Activated CD8-positive, alpha-beta memory T cell treated with anti-CD3 and anti-CD28 coated beads, Interleukin-2, amount 10 ng/mL, durations not matched to agents 7 days and 5 days (primary cell): ENCODE measurements around the gene ASCL4. TPM values are rescaled to one million over a fixed set of nuclear protein-coding genes. Genes with fewer than 3 reads are reported as not detected.
"Not testable (repeated sequence)": the region's sequence is repeated elsewhere in the genome, so short reads cannot be mapped to it uniquely, and the experiment has no call there.

ENCODE experiments used
- ATAC-seq: fragments of 150-1000 bp; cut with Tn5 transposase; one replicate; pipeline ENCODE4 v1.10.0; 2021; ENCODE audit warnings: moderate library complexity
- CTCF ChIA-PET: fragments of 350-600 bp; sonication (Branson Sonifier 250); formaldehyde crosslinking; loops from one replicate; lab custom pipeline; 2021; ENCODE audit warnings: antibody characterized with exemption; lab: Charles Lee
- DNase-seq: peaks from one replicate; pipeline ENCODE4 v3.0.0-alpha.2; 2020
- H3K27ac Mint-ChIP-seq: one replicate; pipeline ENCODE4 v1.8.0; 2021; ENCODE audit warnings: mild to moderate bottlenecking, mixed read lengths
- H3K27me3 Mint-ChIP-seq: one replicate; pipeline ENCODE4 v1.8.0; 2021; ENCODE audit warnings: mixed read lengths
- H3K36me3 Mint-ChIP-seq: one replicate; pipeline ENCODE4 v1.8.0; 2021; ENCODE audit warnings: mild to moderate bottlenecking, mixed read lengths
- H3K4me1 Mint-ChIP-seq: one replicate; pipeline ENCODE4 v1.8.0; 2021; ENCODE audit warnings: mixed read lengths
- H3K4me3 Mint-ChIP-seq: one replicate; pipeline ENCODE4 v1.8.0; 2021; ENCODE audit warnings: mild to moderate bottlenecking, moderate library complexity, mixed read lengths
- H3K9me3 Mint-ChIP-seq: one replicate; pipeline ENCODE4 v1.8.0; 2022; ENCODE audit warnings: low read depth, mixed read lengths
- total RNA-seq, 2 experiments: library from RNA; stranded (reverse); gene quantifications; one replicate each; pipeline ENCODE4 v1.2.3, GENCODE V29; 2021

ASCL4 gene
- not detected for total RNA-seq

GRCh38 chr12:107774349-107775029, at the start of gene ASCL4:
TSS of gene ASCL4 (plus strand) at chr12:107774704. CDS start at chr12:107775219, 515 bp downstream.
- DNase-seq: no peak
- Mint-ChIP-seq H3K4me1 (peaks cover 11% of the 10 kb centered on the region), H3K27ac (peak within 1 kb of the TSS; percentile 15), H3K36me3 (no peaks in the 10 kb centered on the region), H3K4me3 (no peak within 1 kb of the TSS), H3K27me3 (peaks cover 69% of the 10 kb centered on the region), H3K9me3 (no peaks in the 10 kb centered on the region)
- ATAC-seq: no peak
- CTCF ChIA-PET: no interaction called here

DNA sequence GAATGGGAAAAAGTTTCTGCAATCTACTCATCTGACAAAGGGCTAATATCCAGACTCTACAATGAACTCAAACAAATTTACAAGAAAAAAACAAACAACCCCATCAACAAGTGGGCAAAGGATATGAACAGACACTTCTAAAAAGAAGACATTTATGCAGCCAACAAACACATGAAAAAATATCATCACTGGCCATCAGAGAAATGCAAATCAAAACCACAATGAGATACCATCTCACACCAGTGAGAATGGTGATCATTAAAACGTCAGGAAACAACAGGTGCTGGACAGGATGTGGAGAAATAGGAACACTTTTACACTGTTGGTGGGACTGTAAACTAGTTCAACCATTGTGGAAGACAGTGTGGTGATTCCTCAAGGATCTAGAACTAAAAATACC, 47.2 kb upstream of the ASCL4 start:
- ATAC-seq, H3K27ac Mint-ChIP-seq, H3K4me1 Mint-ChIP-seq, H3K27me3 Mint-ChIP-seq, H3K9me3 Mint-ChIP-seq, CTCF ChIA-PET, H3K4me3 Mint-ChIP-seq, DNase-seq: not testable (repeated sequence)
- H3K36me3 Mint-ChIP-seq: peaks cover 11% of the 10 kb centered on the region

GRCh38 chr12:107727742-107728141, 46.8 kb upstream of the ASCL4 start:
- H3K4me1 Mint-ChIP-seq, H3K9me3 Mint-ChIP-seq, H3K4me3 Mint-ChIP-seq, H3K27ac Mint-ChIP-seq, H3K27me3 Mint-ChIP-seq, DNase-seq, ATAC-seq, CTCF ChIA-PET, H3K36me3 Mint-ChIP-seq: not testable (repeated sequence)

- no peak overlapping the region for H3K27ac Mint-ChIP-seq
- CTCF ChIA-PET: no interaction called here
- ATAC-seq (no peak), DNase-seq (no peak)
- H3K4me3 Mint-ChIP-seq: no peak overlapping the region
- H3K4me1 Mint-ChIP-seq: no peaks in the 10 kb centered on the region
- peaks cover 18% of the 10 kb centered on the region for H3K36me3 Mint-ChIP-seq
- no peaks in the 10 kb centered on the region for H3K9me3 Mint-ChIP-seq
- no peaks in the 10 kb centered on the region for H3K27me3 Mint-ChIP-seq
These were observed 43.7 kb upstream of the ASCL4 start for GRCh38 chr12:107730618-107731341.

DNA sequence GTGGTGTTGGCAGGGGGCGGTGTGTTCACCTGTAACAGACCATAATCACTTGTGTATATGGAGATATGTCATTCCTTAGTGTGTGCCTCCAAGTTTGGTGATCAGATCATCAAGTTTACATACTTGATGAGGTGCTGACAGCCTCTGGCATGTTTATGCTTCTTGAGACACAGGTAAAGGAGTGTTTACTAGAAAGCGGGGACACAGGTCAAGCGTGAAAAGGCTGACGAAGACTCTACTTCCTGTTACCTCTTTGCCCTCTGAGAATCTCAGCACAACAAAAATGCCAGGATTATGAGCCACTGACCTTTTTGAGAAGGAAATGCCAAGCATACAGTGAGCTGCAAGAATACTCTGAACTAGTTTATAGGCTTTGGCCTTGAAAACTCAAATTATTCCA, 43.1 kb upstream of the ASCL4 start:
- Mint-ChIP-seq H3K27ac (no peak overlapping the region), H3K9me3 (no peaks in the 10 kb centered on the region), H3K4me3 (no peak overlapping the region), H3K36me3 (peaks cover 24% of the 10 kb centered on the region), H3K27me3 (no peaks in the 10 kb centered on the region), H3K4me1 (no peaks in the 10 kb centered on the region)
- CTCF ChIA-PET: no interaction called here
- DNase-seq (no peak), ATAC-seq (no peak)

DNA sequence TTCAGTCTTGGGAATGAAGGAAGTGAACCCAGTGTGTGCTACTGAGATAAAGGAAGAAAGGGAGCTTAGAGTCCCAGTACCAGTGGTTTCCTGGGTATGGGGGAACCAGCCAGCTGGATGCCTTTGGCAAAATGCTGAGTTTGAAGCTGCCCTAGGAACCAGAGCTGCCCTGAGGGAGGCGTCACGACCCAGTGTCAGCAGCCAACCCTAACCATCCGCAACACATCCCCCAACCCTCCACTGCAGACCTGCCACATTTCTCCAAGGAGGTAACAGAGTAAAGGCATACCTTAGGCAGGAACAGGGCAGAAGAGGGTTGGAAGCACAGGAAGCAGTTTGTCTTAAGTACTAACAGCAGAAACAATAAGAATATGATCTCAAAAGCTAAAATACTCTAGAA, 42.1 kb upstream of the ASCL4 start:
- H3K4me1 Mint-ChIP-seq: peaks cover 2% of the 10 kb centered on the region
- no peak overlapping the region for H3K27ac Mint-ChIP-seq
- DNase-seq: no peak
- H3K27me3 Mint-ChIP-seq: no peaks in the 10 kb centered on the region
- no peaks in the 10 kb centered on the region for H3K9me3 Mint-ChIP-seq
- CTCF ChIA-PET: no interaction called here
- peaks cover 32% of the 10 kb centered on the region for H3K36me3 Mint-ChIP-seq
- no peak overlapping the region for H3K4me3 Mint-ChIP-seq
- ATAC-seq: no peak

DNA sequence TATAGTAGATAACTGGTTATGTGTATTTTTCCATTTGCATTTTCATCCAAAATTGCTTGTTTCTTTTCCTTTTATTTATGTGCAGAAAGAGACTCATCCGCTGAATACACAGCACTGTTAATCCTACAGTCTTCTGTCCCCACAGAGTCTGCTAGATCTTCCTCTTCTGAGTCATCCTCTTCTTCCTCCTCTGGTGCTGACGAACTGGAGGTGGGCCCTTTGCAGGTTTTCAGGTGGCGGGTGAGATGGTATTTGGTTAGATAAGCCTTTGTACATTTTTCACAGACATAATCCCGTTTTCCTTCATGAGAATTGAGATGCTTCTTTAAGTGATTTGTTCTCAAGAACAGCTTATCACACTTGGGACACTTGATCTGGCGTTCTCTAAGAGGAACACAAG, 40.4 kb upstream of the ASCL4 start:
- ATAC-seq: no peak
- H3K4me3 Mint-ChIP-seq: no peak overlapping the region
- peaks cover 48% of the 10 kb centered on the region for H3K36me3 Mint-ChIP-seq
- CTCF ChIA-PET: no interaction called here
- peaks cover 5% of the 10 kb centered on the region for H3K4me1 Mint-ChIP-seq
- no peaks in the 10 kb centered on the region for H3K27me3 Mint-ChIP-seq
- H3K27ac Mint-ChIP-seq: no peak overlapping the region
- no peak for DNase-seq
- H3K9me3 Mint-ChIP-seq: no peaks in the 10 kb centered on the region

- Mint-ChIP-seq H3K27me3 (no peaks in the 10 kb centered on the region), H3K4me3 (no peak overlapping the region), H3K4me1 (peaks cover 5% of the 10 kb centered on the region), H3K36me3 (peaks cover 55% of the 10 kb centered on the region), H3K9me3 (no peaks in the 10 kb centered on the region), H3K27ac (no peak overlapping the region)
- CTCF ChIA-PET: interaction anchor here (1.4 kb wide), 1 partner anchor 15 kb away, joined by 3 read pairs; no protein-coding TSS in a partner anchor
- ATAC-seq: no peak
- no peak for DNase-seq
These were observed 38.7 kb upstream of the ASCL4 start for GRCh38 chr12:107735763-107736162.

DNA sequence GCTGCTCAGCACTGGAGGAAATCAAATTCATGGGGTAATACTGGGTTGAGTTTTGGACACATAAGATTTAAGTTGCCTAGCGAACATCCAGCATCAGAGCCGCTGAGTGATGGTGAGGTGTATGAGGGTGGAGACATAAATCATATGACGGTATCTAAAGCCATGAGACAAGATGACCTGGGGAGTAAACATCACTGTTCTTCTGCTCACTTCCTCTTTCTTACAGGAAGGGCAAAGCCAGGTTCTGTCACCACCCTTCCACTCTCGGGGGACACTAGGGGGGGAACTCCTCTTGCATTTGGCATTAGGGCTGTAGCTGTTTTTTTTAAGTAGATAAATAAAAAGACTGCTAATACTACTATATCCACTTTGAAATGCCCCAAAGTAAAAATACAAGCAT, 37.6 kb upstream of the ASCL4 start:
- no peak overlapping the region for H3K27ac Mint-ChIP-seq
- ATAC-seq: no peak

GRCh38 chr12:107748472-107748871, 26.0 kb upstream of the ASCL4 start:
- CTCF ChIA-PET: interaction anchor here (0.6 kb wide), 1 partner anchor 12 kb away, joined by 3 read pairs; no protein-coding TSS in a partner anchor
- no peak overlapping the region for H3K27ac Mint-ChIP-seq
- no peaks in the 10 kb centered on the region for H3K27me3 Mint-ChIP-seq
- no peak for DNase-seq
- no peaks in the 10 kb centered on the region for H3K9me3 Mint-ChIP-seq
- peaks cover 3% of the 10 kb centered on the region for H3K4me1 Mint-ChIP-seq
- no peak overlapping the region for H3K4me3 Mint-ChIP-seq
- ATAC-seq: no peak
- peaks cover 36% of the 10 kb centered on the region for H3K36me3 Mint-ChIP-seq

More for the DNA sequence above, 37.6 kb upstream of the ASCL4 start:
- CTCF ChIA-PET: no interaction called here
- H3K36me3 Mint-ChIP-seq: peaks cover 63% of the 10 kb centered on the region
- no peaks in the 10 kb centered on the region for H3K9me3 Mint-ChIP-seq
- DNase-seq: no peak
- H3K27me3 Mint-ChIP-seq: no peaks in the 10 kb centered on the region
- H3K4me1 Mint-ChIP-seq: peaks cover 5% of the 10 kb centered on the region
- no peak overlapping the region for H3K4me3 Mint-ChIP-seq

DNA sequence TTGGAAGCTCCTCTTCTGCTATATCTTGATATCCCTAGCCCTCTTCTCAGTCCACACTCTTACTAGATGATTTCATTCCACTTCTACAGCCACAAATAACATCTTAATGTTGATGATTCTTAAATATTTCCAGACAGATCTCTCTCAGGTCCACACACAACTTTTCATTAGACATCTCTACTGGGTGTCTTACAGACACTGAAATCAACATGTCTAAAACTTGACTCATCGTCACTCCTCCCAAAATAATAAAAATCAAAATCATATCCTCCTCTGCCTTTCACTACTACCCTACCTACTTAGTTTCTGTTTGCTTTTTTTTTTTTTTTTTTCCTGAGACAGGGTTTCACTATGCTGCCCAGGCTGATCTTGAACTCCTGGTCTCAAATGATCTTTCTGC, 25.4 kb upstream of the ASCL4 start:
- Mint-ChIP-seq H3K4me3 (no peak overlapping the region), H3K36me3 (peaks cover 37% of the 10 kb centered on the region), H3K4me1 (peaks cover 3% of the 10 kb centered on the region), H3K27ac (no peak overlapping the region), H3K9me3 (no peaks in the 10 kb centered on the region), H3K27me3 (no peaks in the 10 kb centered on the region)
- CTCF ChIA-PET: no interaction called here
- no peak for DNase-seq
- no peak for ATAC-seq

GRCh38 chr12:107759410-107759809, 15.1 kb upstream of the ASCL4 start:
- Mint-ChIP-seq H3K36me3 (peaks cover 22% of the 10 kb centered on the region), H3K27me3 (no peaks in the 10 kb centered on the region), H3K4me1 (peaks cover 26% of the 10 kb centered on the region), H3K4me3 (peak overlapping the region; percentile 94), H3K27ac (peak overlapping the region; percentile 87), H3K9me3 (no peaks in the 10 kb centered on the region)
- CTCF ChIA-PET: interaction anchor here (0.6 to 3.0 kb wide), 3 partner anchors 16 to 1389 kb away, joined by 3 to 10 read pairs (median 4); no protein-coding TSS in a partner anchor
- ATAC-seq: peak; percentile 22
- peak; percentile 61 for DNase-seq

- DNase-seq (peak; percentile 64), ATAC-seq (peak; percentile 24)
- Mint-ChIP-seq H3K4me3 (peak overlapping the region; percentile 94), H3K36me3 (peaks cover 17% of the 10 kb centered on the region), H3K27ac (peak overlapping the region; percentile 87), H3K4me1 (peaks cover 26% of the 10 kb centered on the region), H3K9me3 (no peaks in the 10 kb centered on the region), H3K27me3 (no peaks in the 10 kb centered on the region)
- CTCF ChIA-PET: interaction anchor here (0.8 to 3.0 kb wide), 3 partner anchors 12 to 124 kb away, joined by 3 to 10 read pairs (median 3); no protein-coding TSS in a partner anchor
These were observed 14.2 kb upstream of the ASCL4 start for GRCh38 chr12:107760207-107760808.
